Stimulated activated CD8-positive, alpha-beta memory T cell treated with anti-CD3 and anti-CD28 coated beads, Interleukin-15, amount 100 ng/mL, for 24 hours (primary cell): ENCODE data around the gene PDZK1.
"Not testable (repeated sequence)": the region's sequence is repeated elsewhere in the genome, so short reads cannot be mapped to it uniquely, and the experiment has no call there.

Experiments used
- DNase-seq: peaks from one replicate; pipeline ENCODE4 v3.0.0-alpha.2; 2020; ENCODE audit warnings: low read depth

Gene PDZK1

GRCh38 chr1:145656245-145656943 is 50.8 kb downstream of the PDZK1 start:
- DNase-seq, result not testable (repeated sequence)

GRCh38 chr1:145643990-145644389 is 63.2 kb downstream of the PDZK1 start:
- not testable (repeated sequence) for DNase-seq

GRCh38 chr1:145641886-145642285 is 65.3 kb downstream of the PDZK1 start:
- not testable (repeated sequence) for DNase-seq

GRCh38 chr1:145636237-145636636 is 70.9 kb downstream of the PDZK1 start:
- not testable (repeated sequence) for DNase-seq

GRCh38 chr1:145622177-145622576 is 85.0 kb downstream of the PDZK1 start:
- DNase-seq, result not testable (repeated sequence)
